Neuronal stem cell (in vitro differentiated cells): ENCODE results near the gene GRIK3.

ENCODE experiments used
- DNase-seq: peaks from one replicate; pipeline ENCODE4 v3.0.0-alpha.2; 2013; ENCODE audit warnings: low spot score
- H2AFZ ChIP-seq: one replicate; pipeline ENCODE4 v1.6.1; 2013; ENCODE audit warnings: mild to moderate bottlenecking, low read length, inconsistent platforms
- H2AK5ac ChIP-seq: 2 replicates; pipeline ENCODE4 v1.6.1; 2013; ENCODE audit warnings: low read depth, mild to moderate bottlenecking, inconsistent platforms, low read length, moderate library complexity, mixed read lengths
- H2BK120ac ChIP-seq: 2 replicates; pipeline ENCODE4 v1.6.1; 2013; ENCODE audit warnings: low read depth, mild to moderate bottlenecking, inconsistent platforms, low read length, moderate library complexity, mixed read lengths
- H2BK12ac ChIP-seq: one replicate; pipeline ENCODE4 v1.6.1; 2013; ENCODE audit warnings: low read length, inconsistent platforms
- H2BK15ac ChIP-seq: 2 replicates; pipeline ENCODE4 v1.6.1; 2013; ENCODE audit warnings: mild to moderate bottlenecking, low read length, inconsistent platforms, mixed read lengths
- H2BK5ac ChIP-seq: one replicate; pipeline ENCODE4 v1.6.1; 2013; ENCODE audit warnings: inconsistent platforms, mild to moderate bottlenecking, low read length, moderate library complexity
- H3K14ac ChIP-seq: one replicate; pipeline ENCODE4 v1.6.1; 2013; ENCODE audit warnings: low read length, inconsistent platforms
- H3K18ac ChIP-seq: 2 replicates; pipeline ENCODE4 v1.6.1; 2013; ENCODE audit warnings: low read length, inconsistent platforms
- H3K23ac ChIP-seq: 2 replicates; pipeline ENCODE4 v1.6.1; 2013; ENCODE audit warnings: low read depth, mild to moderate bottlenecking, mixed read lengths, low read length, inconsistent platforms; ENCODE audit not compliant: poor library complexity
- H3K27ac ChIP-seq: replicated peaks from 3 replicates; pipeline ENCODE4 v1.5.1; 2013; ENCODE audit warnings: low read length, inconsistent platforms
- H3K27me3 ChIP-seq, 3 experiments: 2 replicates each; pipeline ENCODE4 v1.6.1; 2013; ENCODE audit warnings: low read length in 3 of 3, mild to moderate bottlenecking in 2 of 3, inconsistent platforms in 1 of 3, low read depth in 1 of 3, mixed read lengths in 1 of 3, moderate library complexity in 1 of 3; ENCODE audit not compliant: control insufficient read depth in 3 of 3, insufficient read depth in 3 of 3
- H3K36me3 ChIP-seq, 2 donors: replicated peaks in 1 of 2; 2 replicates each; pipeline ENCODE4 v1.6.1; 2013; ENCODE audit warnings: low read length in 2 of 2; ENCODE audit not compliant: control insufficient read depth in 2 of 2, insufficient read depth in 2 of 2
- H3K4ac ChIP-seq: 2 replicates; pipeline ENCODE4 v1.6.1; 2013; ENCODE audit warnings: inconsistent platforms, mild to moderate bottlenecking, low read length, moderate library complexity
- H3K4me1 ChIP-seq, 2 donors: 1 replicate in 1 of 2; 2 replicates in 1 of 2; pipeline ENCODE4 v1.6.1; 2013; ENCODE audit warnings: low read length in 2 of 2, low read depth in 1 of 2; ENCODE audit not compliant: control insufficient read depth in 2 of 2, insufficient read depth in 1 of 2
- H3K4me2 ChIP-seq: one replicate; pipeline ENCODE4 v1.6.1; 2013; ENCODE audit warnings: mild to moderate bottlenecking, low read length, inconsistent platforms; ENCODE audit not compliant: insufficient read depth, poor library complexity, severe bottlenecking
- H3K4me3 ChIP-seq, 2 donors: 2 replicates each; pipeline ENCODE4 v1.5.1; 2013; ENCODE audit warnings: low read length in 2 of 2, mild to moderate bottlenecking in 2 of 2, inconsistent platforms in 1 of 2, moderate library complexity in 1 of 2
- H3K79me1 ChIP-seq: one replicate; pipeline ENCODE4 v1.6.1; 2013; ENCODE audit warnings: low read depth, mild to moderate bottlenecking, inconsistent platforms, low read length, moderate library complexity
- H3K9ac ChIP-seq: one replicate; pipeline ENCODE4 v1.6.1; 2013; ENCODE audit warnings: mild to moderate bottlenecking, low read depth, low read length, inconsistent platforms; ENCODE audit not compliant: poor library complexity
- H3K9me3 ChIP-seq, 2 donors: replicated peaks in 1 of 2; 2 replicates each; pipeline versions ENCODE3 to v1.6.1; 2013; ENCODE audit warnings: low read length in 2 of 2, mild to moderate bottlenecking in 2 of 2, inconsistent platforms in 1 of 2, low read depth in 1 of 2, mixed read lengths in 1 of 2, moderate library complexity in 1 of 2; ENCODE audit not compliant: control insufficient read depth in 2 of 2, insufficient read depth in 1 of 2
- H4K8ac ChIP-seq: one replicate; pipeline ENCODE4 v1.6.1; 2013; ENCODE audit warnings: low read depth, mild to moderate bottlenecking, inconsistent platforms, low read length, moderate library complexity
- H4K91ac ChIP-seq: one replicate; pipeline ENCODE4 v1.6.1; 2013; ENCODE audit warnings: low read length, low read depth, mild to moderate bottlenecking, inconsistent platforms; ENCODE audit not compliant: poor library complexity
- WGBS, 2 donors: extraction: QIAGEN DNeasy Blood & Tissue Kit; methylation state at CpG; one replicate each; pipeline ENCODE4 v1.1.7; 2013; ENCODE audit warnings: missing lambda C conversion rate in 2 of 2, mixed read lengths in 1 of 2; ENCODE audit not compliant: insufficient read length in 2 of 2, insufficient replicate concordance in 1 of 2; ENCODE audit errors: extremely low coverage in 2 of 2; 5-methylcytosine and 5-hydroxymethylcytosine counted together

GRIK3 gene

GRCh38 chr1:36971852-36972618, 62.3 kb downstream of the GRIK3 start:
- Histone ChIP-seq H3K36me3 (no peaks in the 10 kb centered on the region), H3K9me3 (no peaks in the 10 kb centered on the region), H2AK5ac (no peak overlapping the region), H2BK12ac (no peak overlapping the region), H3K18ac (no peak overlapping the region), H2BK5ac (no peak overlapping the region), H4K8ac (no peak overlapping the region), H3K4me1 (peaks cover 0 to 10% of the 10 kb centered on the region in 2 donors), H2AFZ (no peak overlapping the region), H3K14ac (no peak overlapping the region), H3K23ac (no peak overlapping the region), H3K4me2 (no peak overlapping the region), H3K4ac (no peak overlapping the region), H3K4me3 (no peak overlapping the region), H2BK120ac (no peak overlapping the region), H3K79me1 (no peaks in the 10 kb centered on the region), H4K91ac (no peak overlapping the region), H3K27ac (no peak overlapping the region), H3K9ac (no peak overlapping the region), H2BK15ac (no peak overlapping the region), H3K27me3 (no peaks in the 10 kb centered on the region)
- DNase-seq: no peak
- WGBS, 2 donors: no CpG with 5 or more reads among the region's 14 CpGs

GRCh38 chr1:36968730-36969129, 65.6 kb downstream of the GRIK3 start:
- no peak overlapping the region for H3K4me2 ChIP-seq
- H3K23ac ChIP-seq: no peak overlapping the region
- H3K9ac ChIP-seq: no peak overlapping the region
- no peak overlapping the region for H2AFZ ChIP-seq
- no peak overlapping the region for H3K4ac ChIP-seq
- H3K27me3 ChIP-seq: no peaks in the 10 kb centered on the region
- no peak for DNase-seq
- no CpG with 5 or more reads among the region's 3 CpGs for WGBS, 2 donors
- H2BK12ac ChIP-seq: no peak overlapping the region
- no peak overlapping the region for H3K14ac ChIP-seq
- H2AK5ac ChIP-seq: no peak overlapping the region
- no peaks in the 10 kb centered on the region for H3K79me1 ChIP-seq
- no peaks in the 10 kb centered on the region for H3K36me3 ChIP-seq
- H3K18ac ChIP-seq: peak overlapping the region; percentile 40
- no peak overlapping the region for H4K8ac ChIP-seq
- H3K9me3 ChIP-seq: no peaks in the 10 kb centered on the region
- H3K4me3 ChIP-seq: no peak overlapping the region
- H3K4me1 ChIP-seq: peaks cover 0 to 10% of the 10 kb centered on the region in 2 donors
- H3K27ac ChIP-seq: no peak overlapping the region
- no peak overlapping the region for H2BK5ac ChIP-seq
- H2BK15ac ChIP-seq: no peak overlapping the region
- H4K91ac ChIP-seq: no peak overlapping the region
- H2BK120ac ChIP-seq: no peak overlapping the region

GRCh38 chr1:36966242-36966641, 68.1 kb downstream of the GRIK3 start:
- Histone ChIP-seq H3K4me1 (peaks cover 0 to 6% of the 10 kb centered on the region in 2 donors), H2BK5ac (no peak overlapping the region), H3K18ac (no peak overlapping the region), H3K9me3 (no peaks in the 10 kb centered on the region), H2BK12ac (no peak overlapping the region), H3K27ac (no peak overlapping the region), H2AK5ac (no peak overlapping the region), H2AFZ (no peak overlapping the region), H2BK15ac (no peak overlapping the region), H3K14ac (no peak overlapping the region), H4K8ac (no peak overlapping the region), H3K79me1 (no peaks in the 10 kb centered on the region), H3K36me3 (no peaks in the 10 kb centered on the region), H3K9ac (no peak overlapping the region), H3K4ac (no peak overlapping the region), H3K4me3 (no peak overlapping the region), H3K4me2 (no peak overlapping the region), H2BK120ac (no peak overlapping the region), H3K23ac (no peak overlapping the region), H3K27me3 (peaks cover 0 to 3% (median 0%) of the 10 kb centered on the region in 3 experiments), H4K91ac (no peak overlapping the region)
- no CpG with 5 or more reads among the region's 3 CpGs for WGBS, 2 donors
- peak; percentile 46 for DNase-seq

- DNase-seq: no peak
- no peak overlapping the region for H3K4ac ChIP-seq
- H3K9ac ChIP-seq: no peak overlapping the region
- no peak overlapping the region for H2BK12ac ChIP-seq
- H3K9me3 ChIP-seq: no peaks in the 10 kb centered on the region
- peaks cover 0 to 3% (median 0%) of the 10 kb centered on the region in 3 experiments for H3K27me3 ChIP-seq
- H2AFZ ChIP-seq: no peak overlapping the region
- H2BK5ac ChIP-seq: no peak overlapping the region
- no peak overlapping the region for H2AK5ac ChIP-seq
- no peak overlapping the region for H4K91ac ChIP-seq
- H4K8ac ChIP-seq: no peak overlapping the region
- no peak overlapping the region for H2BK15ac ChIP-seq
- no peaks in the 10 kb centered on the region for H3K79me1 ChIP-seq
- no peak overlapping the region for H3K18ac ChIP-seq
- H3K23ac ChIP-seq: no peak overlapping the region
- no peak overlapping the region for H3K4me2 ChIP-seq
- H3K27ac ChIP-seq: no peak overlapping the region
- no peak overlapping the region for H3K4me3 ChIP-seq
- no peak overlapping the region for H2BK120ac ChIP-seq
- WGBS, 2 donors: no CpG with 5 or more reads among the region's 11 CpGs
- H3K14ac ChIP-seq: no peak overlapping the region
- H3K4me1 ChIP-seq: peaks cover 0 to 6% of the 10 kb centered on the region in 2 donors
- H3K36me3 ChIP-seq: no peaks in the 10 kb centered on the region
These were observed 68.8 kb downstream of the GRIK3 start for GRCh38 chr1:36965275-36966159.
